CD4-positive, alpha-beta T cell treated with Interleukin-6 for 4 hours (primary cell): Measurements from ENCODE around the gene KRTAP5-1.

Experiments used
- DNase-seq: peaks from one replicate; pipeline ENCODE4 v3.0.0-alpha.2; 2020; ENCODE audit warnings: mixed read lengths

KRTAP5-1 gene

GRCh38 chr11:1570896-1571759 lies 14.0 kb downstream of the KRTAP5-1 start:
- DNase-seq: peak; percentile 65

- no peak for DNase-seq
These were observed 14.6 kb downstream of the KRTAP5-1 start for GRCh38 chr11:1570531-1570895.

DNA sequence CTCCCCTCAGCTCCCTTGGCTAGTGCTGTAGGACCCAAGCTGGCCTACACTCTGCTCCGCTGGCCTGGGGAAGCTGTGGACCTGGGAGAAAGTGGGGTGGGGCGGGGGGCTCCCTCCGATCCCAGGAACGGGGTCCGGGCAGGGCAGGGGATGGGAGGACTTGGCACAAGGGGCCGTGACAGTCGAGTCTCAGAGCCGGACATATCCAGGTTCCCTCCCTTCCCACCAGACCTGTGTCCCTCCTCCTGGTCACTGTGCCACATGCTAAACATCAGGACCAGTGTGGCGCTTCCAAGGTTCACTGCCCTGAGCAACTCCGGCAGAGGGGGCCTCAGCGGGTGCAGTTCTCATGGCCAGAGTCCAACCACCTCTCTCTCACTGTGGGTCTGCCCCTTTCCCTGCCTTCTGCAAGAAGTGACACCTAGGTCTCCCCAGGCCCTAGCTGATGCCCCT lies 15.1 kb downstream of the KRTAP5-1 start:
- no peak for DNase-seq

GRCh38 chr11:1569251-1569780 lies 15.8 kb downstream of the KRTAP5-1 start:
- DNase-seq: no peak

DNA sequence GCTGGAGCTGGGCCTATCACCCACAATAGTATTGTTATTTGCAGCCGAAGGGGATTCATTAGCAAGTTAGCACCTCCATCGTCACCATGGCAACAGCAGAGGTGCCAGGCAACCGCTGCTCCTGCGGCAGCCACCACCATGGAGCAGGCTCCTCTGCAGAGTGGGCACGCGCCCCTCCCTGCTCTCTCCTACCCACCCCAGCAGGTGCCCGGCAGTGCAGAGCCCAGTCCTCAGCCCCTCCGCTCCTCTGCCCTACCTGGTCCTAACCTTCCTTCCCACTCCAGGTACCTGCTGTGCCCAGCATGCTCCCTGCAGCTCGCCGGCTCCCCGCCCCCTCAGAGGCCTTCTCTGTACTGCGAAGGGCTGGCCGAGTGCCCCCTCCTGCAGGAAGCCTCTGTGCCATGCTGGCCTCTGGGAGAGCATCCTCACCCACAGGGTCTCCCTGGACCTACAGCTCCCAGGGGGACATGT lies 16.6 kb downstream of the KRTAP5-1 start:
- DNase-seq: peak; percentile 22

DNA sequence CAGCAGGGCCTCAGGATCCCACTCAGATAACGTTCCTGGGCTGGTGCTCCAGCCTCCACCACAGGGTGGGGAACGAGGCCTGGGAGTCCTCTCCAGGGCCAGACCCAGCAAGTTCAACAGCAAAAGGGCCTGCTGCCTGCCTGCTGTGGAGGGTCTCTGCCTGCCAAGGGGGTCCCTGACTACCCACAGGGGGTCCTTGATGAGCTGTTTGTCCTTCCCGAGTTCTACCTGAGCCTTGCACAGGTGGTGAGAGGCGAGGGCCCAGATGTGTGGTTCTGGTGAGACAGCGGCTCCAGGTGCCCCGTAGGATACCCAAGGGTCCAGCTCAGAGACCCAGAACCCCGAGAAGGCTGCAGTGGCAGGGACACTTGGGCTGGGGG lies 17.4 kb downstream of the KRTAP5-1 start:
- no peak for DNase-seq

DNA sequence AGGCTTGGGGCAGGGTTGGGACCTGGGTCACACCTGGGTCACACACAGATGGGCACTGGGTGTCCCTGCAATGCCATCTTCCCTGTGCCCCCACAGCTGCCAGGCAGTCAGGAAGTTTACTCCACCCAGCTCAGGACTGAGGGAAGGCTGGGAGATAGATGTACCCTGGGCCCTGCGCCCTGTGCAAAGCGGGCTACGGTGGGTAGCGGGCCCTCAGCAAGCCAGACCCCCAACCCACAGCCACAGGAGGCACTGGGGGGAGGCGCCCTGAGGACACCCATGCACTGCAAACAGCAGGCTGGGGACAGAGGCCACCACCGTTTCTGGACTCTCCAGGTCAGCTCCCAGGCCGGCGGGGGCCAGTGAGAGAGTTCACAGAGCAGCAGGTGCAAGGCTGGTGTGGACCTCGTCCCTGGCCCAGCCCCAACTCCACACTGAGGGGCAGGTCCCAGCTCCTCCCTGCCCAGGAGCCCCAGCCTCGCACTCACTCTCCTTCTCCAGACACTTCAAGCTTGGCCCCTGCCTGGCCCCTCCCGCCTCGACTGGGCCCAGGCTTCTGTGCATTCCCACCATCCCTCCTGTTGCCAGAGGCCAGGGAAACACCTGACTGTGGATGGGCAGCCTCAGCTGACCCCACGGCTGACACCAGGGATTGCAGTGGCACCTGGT lies 17.9 kb downstream of the KRTAP5-1 start:
- no peak for DNase-seq

GRCh38 chr11:1566381-1567051 lies 18.6 kb downstream of the KRTAP5-1 start:
- DNase-seq: no peak

GRCh38 chr11:1565904-1566247 lies 19.2 kb downstream of the KRTAP5-1 start:
- no peak for DNase-seq

- no peak for DNase-seq
These were observed 19.7 kb downstream of the KRTAP5-1 start for GRCh38 chr11:1565173-1565903.

DNA sequence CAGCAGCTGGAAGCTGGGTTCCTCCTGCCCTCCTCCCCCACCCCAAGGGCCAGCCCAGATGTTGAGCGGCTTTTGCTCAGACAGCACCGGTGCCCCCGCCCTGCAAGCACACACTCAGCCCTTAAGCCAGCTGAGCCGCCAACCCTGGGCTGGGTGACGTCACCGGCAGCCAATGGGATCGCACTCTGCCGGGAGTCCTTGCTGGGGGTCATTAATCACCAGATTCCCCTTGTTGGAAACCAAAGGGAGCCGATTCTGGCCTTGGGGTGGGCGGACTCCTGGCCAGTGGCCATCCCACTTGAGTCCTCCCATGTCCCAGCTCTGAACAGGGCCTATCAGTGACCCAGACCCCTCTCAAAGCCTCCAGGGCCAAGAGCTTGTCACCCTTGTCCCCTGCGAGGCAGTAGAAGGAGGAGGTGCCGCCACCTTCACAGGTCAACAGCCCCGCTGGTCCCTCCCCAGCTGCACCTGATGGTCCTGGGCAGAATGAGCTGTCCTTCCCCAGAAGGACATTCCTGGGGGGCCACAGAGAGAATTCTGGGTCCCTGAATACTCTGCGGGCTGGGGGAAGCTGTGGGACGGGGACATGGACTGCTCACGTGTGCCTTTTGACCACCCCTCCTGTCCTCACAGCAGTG lies 20.4 kb downstream of the KRTAP5-1 start:
- DNase-seq: peak; percentile 15

DNA sequence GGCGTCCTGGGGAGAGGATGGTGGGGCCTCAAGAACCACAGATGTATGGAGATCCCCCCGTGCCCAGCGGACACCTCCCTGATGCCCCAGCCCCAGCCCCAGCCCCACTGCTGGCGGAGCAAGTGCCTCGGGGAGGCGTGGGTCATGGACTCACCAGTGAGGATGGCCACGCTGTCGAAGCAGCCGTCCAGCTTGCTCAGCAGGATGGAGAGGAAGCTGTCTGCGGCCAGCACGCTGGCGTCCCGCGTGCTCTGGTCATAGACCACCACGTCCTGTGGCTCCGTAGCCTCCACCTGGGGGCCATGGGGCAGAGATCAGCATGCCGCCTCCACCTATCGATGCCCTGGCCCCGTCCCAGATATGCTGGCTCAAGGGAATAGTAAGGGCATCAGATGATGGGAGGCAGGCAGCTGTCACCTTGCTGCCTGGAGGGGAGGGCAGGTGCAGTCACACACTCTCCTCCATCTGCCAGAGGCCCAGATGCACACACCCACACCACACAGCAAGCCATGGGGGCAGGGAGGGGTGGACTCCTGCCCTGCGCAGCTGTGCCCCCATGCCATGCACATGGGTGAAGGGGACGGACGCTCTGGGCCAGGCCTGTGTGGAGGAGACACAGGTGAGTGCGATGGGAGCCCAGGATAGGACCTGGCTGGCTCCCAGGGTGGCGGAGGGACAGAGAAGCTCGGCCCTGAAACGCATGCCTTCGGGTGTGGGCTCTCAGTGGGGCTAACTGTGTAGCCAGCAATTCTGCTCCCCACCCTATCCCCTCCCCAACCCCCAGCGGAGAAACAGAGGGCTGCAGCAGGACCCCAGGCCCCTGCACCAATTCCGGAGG lies 21.2 kb downstream of the KRTAP5-1 start:
- DNase-seq: no peak

- DNase-seq: no peak
These were observed 21.9 kb downstream of the KRTAP5-1 start for GRCh38 chr11:1563149-1563638.

DNA sequence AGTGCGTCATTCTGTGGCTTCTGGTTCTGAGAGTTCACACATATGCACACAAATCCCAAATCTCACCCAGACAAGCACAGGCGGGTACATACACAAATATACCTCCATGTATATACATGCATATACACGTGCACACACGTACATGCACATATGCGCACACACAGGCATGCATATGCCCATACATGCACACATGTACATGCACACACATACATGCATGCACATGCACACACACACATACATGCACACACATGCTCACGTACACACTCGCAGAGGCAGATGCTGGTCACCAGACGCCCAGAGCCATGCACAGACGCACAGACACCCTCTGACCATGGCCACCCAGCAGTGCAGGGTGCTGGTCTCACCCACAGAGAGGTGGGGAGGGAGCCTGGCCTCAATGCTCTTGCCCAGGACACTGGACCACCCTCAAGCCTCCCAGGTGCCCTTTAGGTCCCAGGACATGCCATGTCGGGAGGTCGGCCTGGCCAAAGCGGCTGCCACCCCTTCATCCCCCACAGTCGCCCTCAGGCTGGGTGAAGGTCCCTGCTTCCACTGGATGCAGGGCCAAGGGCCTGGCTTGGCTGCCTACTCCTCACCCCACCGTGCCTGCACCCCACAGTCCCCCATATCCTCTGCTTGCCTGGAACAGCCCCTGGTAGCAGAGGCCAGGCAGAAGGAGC lies 22.5 kb downstream of the KRTAP5-1 start:
- no peak for DNase-seq

DNA sequence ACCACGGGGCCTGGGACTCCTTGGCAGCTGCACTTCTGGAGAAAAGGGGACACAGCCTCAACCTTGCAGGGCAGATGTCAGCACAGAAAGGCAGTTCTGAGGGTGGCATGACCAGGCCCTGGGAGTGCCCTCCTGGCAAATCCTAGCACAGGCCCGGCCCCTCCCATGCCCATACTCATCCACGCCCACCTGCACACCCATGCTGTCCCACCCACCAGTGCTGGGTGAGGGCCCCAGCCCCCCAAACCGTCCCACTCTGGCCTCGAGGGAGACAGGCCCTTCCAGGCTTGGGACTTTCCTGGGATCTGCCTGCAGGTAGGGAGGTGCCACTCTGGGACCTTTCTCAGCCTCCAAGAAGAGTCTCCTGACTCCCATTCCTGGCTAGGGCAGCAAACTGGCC lies 23.1 kb downstream of the KRTAP5-1 start:
- DNase-seq: no peak

- DNase-seq: no peak
These were observed 23.8 kb downstream of the KRTAP5-1 start for GRCh38 chr11:1561266-1561665.

GRCh38 chr11:1560649-1561251 lies 24.3 kb downstream of the KRTAP5-1 start:
- no peak for DNase-seq

GRCh38 chr11:1560002-1560648 lies 25.0 kb downstream of the KRTAP5-1 start:
- DNase-seq: no peak
